ENCODE results near the gene PLAC1. TPM values are rescaled to one million over a fixed set of nuclear protein-coding genes. Genes with fewer than 3 reads are reported as not detected.

The PLAC1 gene
- total and polyA plus RNA-seq, 2 experiments from 2014 or later: 0.50 to 0.83 TPM

DNA sequence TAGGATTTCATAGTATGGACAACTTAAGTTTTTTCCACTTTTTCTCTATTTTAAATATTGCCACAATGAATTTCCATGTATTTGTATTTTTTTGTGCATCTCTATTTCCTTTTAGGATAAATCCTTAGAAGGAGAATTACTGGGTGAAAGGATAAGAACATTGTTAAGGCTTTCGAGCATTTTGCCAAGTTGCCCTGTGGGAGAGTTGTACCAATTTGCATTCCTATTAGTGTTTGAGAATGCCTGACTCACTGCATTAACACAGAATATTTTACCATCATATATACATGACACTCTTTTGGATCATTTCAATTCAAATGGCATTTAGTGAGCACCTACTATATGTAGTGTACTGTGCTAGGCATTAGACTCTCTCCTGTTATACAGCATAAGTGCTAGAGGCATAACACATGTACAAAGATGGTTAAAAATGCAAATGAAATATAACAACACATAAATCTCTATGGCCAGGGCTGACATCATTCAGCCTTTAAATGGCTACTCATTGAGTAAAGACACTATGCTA lies 57.0 kb downstream of the PLAC1 start:
- Mint-ChIP-seq H3K4me3 (no peak overlapping the region), H3K27ac (no peak overlapping the region), H3K4me1 (peaks cover 10% of the 10 kb centered on the region), H3K36me3 (ENCODE audit: low read depth) (0 out of 3 replicates have a peak, but pooled peaks cover 5% of the 10 kb centered on the region), H3K9me3 (peaks cover 8% of the 10 kb centered on the region; the same call in 2 of the 3 replicates), H3K27me3 (ENCODE audit: insufficient read depth, low read depth, poor library complexity) (no peaks in the 10 kb centered on the region)
- Histone ChIP-seq H3K27me3 (ENCODE audit: insufficient read depth) (no peaks in the 10 kb centered on the region), H2AFZ (no peak overlapping the region), H3K27ac (ENCODE audit: low read depth) (no peak overlapping the region), H3F3A (replicated peaks; ENCODE audit: low read depth) (no peaks in the 10 kb centered on the region), H3K4me3 (no peak overlapping the region), H3K79me2 (replicated peaks; ENCODE audit: insufficient read depth) (no peaks in the 10 kb centered on the region), H3K4me2 (no peak overlapping the region), H3K36me3 (ENCODE audit: insufficient read depth) (no peaks in the 10 kb centered on the region), H3K4me1 (ENCODE audit: insufficient read depth) (no peaks in the 10 kb centered on the region; the same call in 1 of the 2 replicates), H4K20me1 (replicated peaks; ENCODE audit: insufficient read depth) (no peaks in the 10 kb centered on the region), H3K9me2 (ENCODE audit: insufficient read depth) (no peaks in the 10 kb centered on the region)
- ATAC-seq: no peak
- DNase-seq (ENCODE audit: low spot score): no peak
- TF ChIP-seq EZH2 (IDR thresholded peaks at IDR 0.05; ENCODE audit: low read depth, unreplicated experiment): no peak
- no peak for TF ChIP-seq POLR2AphosphoS5 (IDR thresholded peaks at IDR 0.05; ENCODE audit: low read depth)

DNA sequence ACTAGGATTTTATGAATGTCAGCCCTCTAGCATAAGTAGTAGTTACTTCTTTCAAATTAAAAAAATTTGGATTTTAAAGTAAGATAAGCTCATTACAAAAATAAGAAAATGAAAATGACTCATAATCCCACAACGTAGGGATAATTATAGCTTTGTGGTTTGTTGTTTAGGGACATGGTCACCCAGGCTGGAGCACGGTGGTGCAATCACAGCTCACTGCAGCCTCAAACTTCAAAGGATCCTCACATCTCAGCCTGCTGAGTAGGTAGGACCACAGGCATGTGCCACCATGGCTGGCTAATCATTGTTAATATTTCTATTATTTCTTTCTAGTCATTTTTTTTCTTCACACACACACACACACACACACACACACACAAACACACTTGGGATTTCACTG lies 57.6 kb downstream of the PLAC1 start:
- Histone ChIP-seq H3K4me1 (ENCODE audit: insufficient read depth) (no peaks in the 10 kb centered on the region; the same call in 1 of the 2 replicates), H3K9me2 (ENCODE audit: insufficient read depth) (no peaks in the 10 kb centered on the region), H2AFZ (no peak overlapping the region), H3K4me2 (no peak overlapping the region), H3K79me2 (replicated peaks; ENCODE audit: insufficient read depth) (no peaks in the 10 kb centered on the region), H3F3A (replicated peaks; ENCODE audit: low read depth) (no peaks in the 10 kb centered on the region), H3K36me3 (ENCODE audit: insufficient read depth) (no peaks in the 10 kb centered on the region), H4K20me1 (replicated peaks; ENCODE audit: insufficient read depth) (no peaks in the 10 kb centered on the region), H3K27ac (ENCODE audit: low read depth) (no peak overlapping the region), H3K27me3 (ENCODE audit: insufficient read depth) (no peaks in the 10 kb centered on the region), H3K4me3 (no peak overlapping the region)
- H3K27me3 Mint-ChIP-seq (ENCODE audit: insufficient read depth, low read depth, poor library complexity): no peaks in the 10 kb centered on the region
- H3K4me3 Mint-ChIP-seq: no peak overlapping the region
- DNase-seq (ENCODE audit: low spot score) (no peak), ATAC-seq (no peak)
- H3K9me3 Mint-ChIP-seq: peaks cover 8% of the 10 kb centered on the region; the same call in 2 of the 3 replicates
- H3K27ac Mint-ChIP-seq: no peak overlapping the region
- peaks cover 10% of the 10 kb centered on the region for H3K4me1 Mint-ChIP-seq
- 0 out of 3 replicates have a peak, but pooled peaks cover 5% of the 10 kb centered on the region for H3K36me3 Mint-ChIP-seq (ENCODE audit: low read depth)
- TF ChIP-seq CREB1 (CRISPR knock-in tag; IDR thresholded peaks at IDR 0.05; ENCODE audit: low read depth): no peak
- TF ChIP-seq, protein P1, sequence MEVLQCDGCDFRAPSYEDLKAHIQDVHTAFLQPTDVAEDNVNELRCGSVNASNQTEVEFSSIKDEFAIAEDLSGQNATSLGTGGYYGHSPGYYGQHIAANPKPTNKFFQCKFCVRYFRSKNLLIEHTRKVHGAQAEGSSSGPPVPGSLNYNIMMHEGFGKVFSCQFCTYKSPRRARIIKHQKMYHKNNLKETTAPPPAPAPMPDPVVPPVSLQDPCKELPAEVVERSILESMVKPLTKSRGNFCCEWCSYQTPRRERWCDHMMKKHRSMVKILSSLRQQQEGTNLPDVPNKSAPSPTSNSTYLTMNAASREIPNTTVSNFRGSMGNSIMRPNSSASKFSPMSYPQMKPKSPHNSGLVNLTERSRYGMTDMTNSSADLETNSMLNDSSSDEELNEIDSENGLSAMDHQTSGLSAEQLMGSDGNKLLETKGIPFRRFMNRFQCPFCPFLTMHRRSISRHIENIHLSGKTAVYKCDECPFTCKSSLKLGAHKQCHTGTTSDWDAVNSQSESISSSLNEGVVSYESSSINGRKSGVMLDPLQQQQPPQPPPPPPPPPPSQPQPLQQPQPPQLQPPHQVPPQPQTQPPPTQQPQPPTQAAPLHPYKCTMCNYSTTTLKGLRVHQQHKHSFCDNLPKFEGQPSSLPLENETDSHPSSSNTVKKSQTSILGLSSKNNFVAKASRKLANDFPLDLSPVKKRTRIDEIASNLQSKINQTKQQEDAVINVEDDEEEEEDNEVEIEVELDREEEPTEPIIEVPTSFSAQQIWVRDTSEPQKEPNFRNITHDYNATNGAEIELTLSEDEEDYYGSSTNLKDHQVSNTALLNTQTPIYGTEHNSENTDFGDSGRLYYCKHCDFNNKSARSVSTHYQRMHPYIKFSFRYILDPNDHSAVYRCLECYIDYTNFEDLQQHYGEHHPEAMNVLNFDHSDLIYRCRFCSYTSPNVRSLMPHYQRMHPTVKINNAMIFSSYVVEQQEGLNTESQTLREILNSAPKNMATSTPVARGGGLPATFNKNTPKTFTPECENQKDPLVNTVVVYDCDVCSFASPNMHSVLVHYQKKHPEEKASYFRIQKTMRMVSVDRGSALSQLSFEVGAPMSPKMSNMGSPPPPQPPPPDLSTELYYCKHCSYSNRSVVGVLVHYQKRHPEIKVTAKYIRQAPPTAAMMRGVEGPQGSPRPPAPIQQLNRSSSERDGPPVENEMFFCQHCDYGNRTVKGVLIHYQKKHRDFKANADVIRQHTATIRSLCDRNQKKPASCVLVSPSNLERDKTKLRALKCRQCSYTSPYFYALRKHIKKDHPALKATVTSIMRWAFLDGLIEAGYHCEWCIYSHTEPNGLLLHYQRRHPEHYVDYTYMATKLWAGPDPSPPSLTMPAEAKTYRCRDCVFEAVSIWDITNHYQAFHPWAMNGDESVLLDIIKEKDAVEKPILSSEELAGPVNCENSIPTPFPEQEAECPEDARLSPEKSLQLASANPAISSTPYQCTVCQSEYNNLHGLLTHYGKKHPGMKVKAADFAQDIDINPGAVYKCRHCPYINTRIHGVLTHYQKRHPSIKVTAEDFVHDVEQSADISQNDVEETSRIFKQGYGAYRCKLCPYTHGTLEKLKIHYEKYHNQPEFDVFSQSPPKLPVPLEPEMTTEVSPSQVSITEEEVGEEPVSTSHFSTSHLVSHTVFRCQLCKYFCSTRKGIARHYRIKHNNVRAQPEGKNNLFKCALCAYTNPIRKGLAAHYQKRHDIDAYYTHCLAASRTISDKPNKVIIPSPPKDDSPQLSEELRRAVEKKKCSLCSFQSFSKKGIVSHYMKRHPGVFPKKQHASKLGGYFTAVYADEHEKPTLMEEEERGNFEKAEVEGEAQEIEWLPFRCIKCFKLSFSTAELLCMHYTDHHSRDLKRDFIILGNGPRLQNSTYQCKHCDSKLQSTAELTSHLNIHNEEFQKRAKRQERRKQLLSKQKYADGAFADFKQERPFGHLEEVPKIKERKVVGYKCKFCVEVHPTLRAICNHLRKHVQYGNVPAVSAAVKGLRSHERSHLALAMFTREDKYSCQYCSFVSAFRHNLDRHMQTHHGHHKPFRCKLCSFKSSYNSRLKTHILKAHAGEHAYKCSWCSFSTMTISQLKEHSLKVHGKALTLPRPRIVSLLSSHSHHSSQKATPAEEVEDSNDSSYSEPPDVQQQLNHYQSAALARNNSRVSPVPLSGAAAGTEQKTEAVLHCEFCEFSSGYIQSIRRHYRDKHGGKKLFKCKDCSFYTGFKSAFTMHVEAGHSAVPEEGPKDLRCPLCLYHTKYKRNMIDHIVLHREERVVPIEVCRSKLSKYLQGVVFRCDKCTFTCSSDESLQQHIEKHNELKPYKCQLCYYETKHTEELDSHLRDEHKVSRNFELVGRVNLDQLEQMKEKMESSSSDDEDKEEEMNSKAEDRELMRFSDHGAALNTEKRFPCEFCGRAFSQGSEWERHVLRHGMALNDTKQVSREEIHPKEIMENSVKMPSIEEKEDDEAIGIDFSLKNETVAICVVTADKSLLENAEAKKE (CRISPR knock-in tag; IDR thresholded peaks at IDR 0.05): no peak
